Left ventricle myocardium superior (tissue), 1 donor: ENCODE data around the gene ABHD12B. TPM values are rescaled to one million over a fixed set of nuclear protein-coding genes. Genes with fewer than 3 reads are reported as not detected.

Experiments
- ATAC-seq: fragments of 200-7000 bp; cut with Tn5 transposase; one replicate; pipeline ENCODE4 v1.9.1; 2020; ENCODE audit warnings: mild to moderate bottlenecking, moderate library complexity
- DNase-seq: peaks from one replicate; pipeline ENCODE4 v3.0.0-alpha.2; 2020
- intact Hi-C: fragments of 100-400 bp; cut with micrococcal nuclease; formaldehyde crosslinking; loops from one replicate; pipeline ENCODE4 v1.11.0; 2022
- total RNA-seq: library from RNA; stranded (reverse); fragmentation: NEBNext Ultra II Directional; extraction: Animal tissue kit (Norgen Biotek cat#: 25700); gene quantifications from one replicate; pipeline ENCODE4 v1.2.1, GENCODE V29; 2021
- donor health status: DM: no; HTN: yes; CAD: no; lungs with severe emphysema.

Gene ABHD12B
- total RNA-seq, 1 donor from 2014 or later = not detected

DNA sequence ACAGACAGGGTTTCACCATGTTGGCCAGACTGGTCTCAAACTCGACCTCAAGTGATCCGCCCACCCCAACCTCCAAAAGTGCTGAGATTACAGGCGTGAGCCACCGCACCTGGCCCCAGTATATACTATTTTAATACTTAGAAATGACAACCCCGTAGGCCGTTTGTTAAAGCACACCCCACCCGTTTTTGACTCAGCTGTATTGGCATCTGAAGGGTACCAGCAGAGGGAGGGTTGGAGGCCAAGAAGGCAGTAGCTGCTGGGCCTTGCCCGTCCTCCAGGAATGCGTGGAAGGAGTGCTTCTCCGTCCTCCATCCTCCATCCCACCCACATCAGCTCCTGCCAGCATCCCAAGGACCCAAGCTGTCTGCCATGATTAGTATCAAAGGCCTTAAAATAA, 34.6 kb upstream of the ABHD12B start:
- intact Hi-C loops = no loop called here
- ATAC-seq = no peak
- no peak for DNase-seq

GRCh38 chr14:50837850-50838470, 33.9 kb upstream of the ABHD12B start:
- DNase-seq = no peak
- intact Hi-C loops = no loop called here
- no peak for ATAC-seq

DNA sequence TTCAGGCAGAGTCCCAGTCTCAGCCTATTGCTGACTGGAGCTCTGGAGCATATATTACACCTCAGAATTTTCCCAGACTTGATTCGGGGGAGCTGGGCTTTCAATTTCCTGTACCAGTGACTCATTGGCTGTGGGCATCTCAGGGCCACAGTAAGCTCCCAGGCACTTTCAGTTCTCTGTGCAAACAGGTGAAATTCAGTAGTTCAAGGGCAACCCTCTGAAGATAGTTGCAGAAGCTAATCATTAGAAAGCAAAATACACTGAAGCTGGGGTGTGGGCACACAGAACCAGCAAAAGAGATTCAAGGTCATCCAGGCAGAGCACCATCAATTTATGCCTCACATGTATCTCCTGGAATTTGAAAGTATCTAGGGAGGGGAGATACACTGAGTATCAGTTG, 32.8 kb upstream of the ABHD12B start:
- intact Hi-C loops = no loop called here
- no peak for DNase-seq
- no peak for ATAC-seq

DNA sequence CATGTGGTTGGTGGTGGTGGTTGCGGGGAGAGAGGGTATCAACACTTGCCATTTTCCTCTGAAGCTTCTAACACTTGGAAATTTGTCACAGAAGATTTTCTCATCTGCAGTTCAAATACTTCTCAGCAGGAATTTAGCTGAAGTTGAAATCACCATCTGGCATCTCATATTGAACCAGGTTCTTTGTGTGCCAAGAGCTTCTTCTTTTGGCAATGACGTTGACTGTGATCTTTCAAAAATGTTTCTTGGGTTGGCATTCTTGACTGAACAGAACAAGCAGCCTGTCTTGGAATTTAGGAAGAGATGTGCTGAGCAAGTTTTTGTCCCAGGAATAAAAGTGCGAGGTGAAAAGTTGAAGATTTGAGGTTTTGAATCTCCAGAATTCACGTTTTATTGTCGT, 32.2 kb upstream of the ABHD12B start:
- ATAC-seq = no peak
- intact Hi-C loops = no loop called here
- DNase-seq = no peak

DNA sequence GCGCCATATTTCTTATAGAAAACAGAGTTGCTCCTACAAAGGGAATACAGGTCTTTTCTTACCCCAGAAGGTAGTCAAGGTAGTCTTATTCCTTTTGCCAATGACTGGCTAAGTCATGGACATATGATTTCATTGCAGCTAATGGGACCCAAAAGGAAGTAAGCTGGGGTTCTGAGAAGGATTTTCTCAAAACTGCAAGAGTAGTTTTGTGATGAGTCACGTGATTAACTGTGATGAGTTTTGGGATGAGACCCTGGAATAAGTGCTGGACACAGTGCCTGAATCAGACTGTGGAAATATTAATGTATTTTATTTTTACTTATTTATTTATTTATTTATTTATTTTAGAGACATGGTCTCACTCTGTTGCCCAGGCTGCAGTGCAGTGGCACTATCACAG, 27.5 kb upstream of the ABHD12B start:
- DNase-seq (no peak), ATAC-seq (no peak)
- intact Hi-C loops = no loop called here

DNA sequence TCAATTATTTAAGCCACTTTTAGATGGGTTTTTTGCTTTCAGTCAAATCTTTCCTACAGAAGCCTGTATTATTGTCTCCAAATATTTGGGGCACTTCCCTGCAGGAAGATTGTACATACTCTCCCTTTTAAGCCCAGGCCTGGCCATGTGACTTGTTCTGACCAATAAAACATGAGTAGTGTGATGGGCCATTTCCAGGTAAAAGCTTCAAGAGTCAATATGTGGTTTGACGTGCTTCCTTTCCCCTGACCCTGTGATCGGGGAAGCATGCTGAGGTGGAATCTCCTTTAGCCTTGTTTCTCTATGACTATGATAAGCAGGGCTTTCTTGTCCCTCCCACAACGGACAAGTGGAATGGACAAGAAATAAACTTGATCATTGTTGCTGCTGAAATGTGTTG, 26.7 kb upstream of the ABHD12B start:
- ATAC-seq (no peak), DNase-seq (no peak)
- intact Hi-C loops = no loop called here

- DNase-seq (no peak), ATAC-seq (no peak)
- intact Hi-C loops = no loop called here
Observed at GRCh38 chr14:50846226-50846880, 25.5 kb upstream of the ABHD12B start.

DNA sequence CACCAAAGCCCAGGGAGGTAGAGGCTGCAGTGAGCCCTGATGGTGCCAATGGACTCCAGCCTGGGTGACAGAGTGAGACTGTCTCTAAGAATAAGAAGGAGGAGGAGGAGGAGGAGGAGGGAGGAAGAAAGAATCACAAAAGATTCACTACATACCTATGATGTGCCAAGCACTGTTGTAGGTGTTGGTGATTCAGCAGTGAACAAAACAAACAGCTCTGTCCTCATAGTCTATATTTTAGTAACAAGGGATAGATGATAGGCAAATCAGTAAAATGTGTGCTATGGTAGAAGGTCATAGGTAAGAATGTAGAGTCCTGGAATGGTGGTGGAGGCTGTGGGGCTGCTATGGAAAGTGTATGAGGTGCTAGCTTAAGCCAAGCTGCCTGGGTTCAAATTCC, 18.0 kb upstream of the ABHD12B start:
- intact Hi-C loops = no loop called here
- no peak for DNase-seq
- no peak for ATAC-seq

GRCh38 chr14:50854521-50854920, 17.3 kb upstream of the ABHD12B start:
- intact Hi-C loops = no loop called here
- ATAC-seq = no peak
- DNase-seq = no peak

- intact Hi-C loops = no loop called here
Observed at GRCh38 chr14:50855558-50855957, 16.3 kb upstream of the ABHD12B start.

GRCh38 chr14:50856660-50857059, 15.2 kb upstream of the ABHD12B start:
- intact Hi-C loops = no loop called here
- ATAC-seq (no peak), DNase-seq (no peak)

More at GRCh38 chr14:50855558-50855957, 16.3 kb upstream of the ABHD12B start:
- DNase-seq = no peak
- no peak for ATAC-seq

DNA sequence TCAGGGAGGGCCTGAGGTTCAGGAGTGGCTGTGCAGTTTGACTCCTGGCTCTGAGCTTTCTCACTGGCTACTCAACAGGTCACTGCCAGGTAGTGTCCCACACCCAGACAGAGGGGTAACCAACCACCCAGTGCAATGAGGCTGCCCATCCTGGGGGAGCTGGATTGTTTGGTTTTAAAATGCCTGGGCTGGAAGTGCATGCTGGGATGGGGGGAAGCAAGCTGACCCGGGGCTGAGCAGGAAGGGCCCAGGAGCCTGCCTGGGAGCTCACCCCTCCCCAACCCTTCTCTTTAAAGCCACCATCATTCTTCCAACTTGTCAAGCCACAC, 12.6 kb upstream of the ABHD12B start:
- DNase-seq (no peak), ATAC-seq (peak; percentile 11)
- intact Hi-C loops = no loop called here

GRCh38 chr14:50860478-50861086, 11.3 kb upstream of the ABHD12B start:
- intact Hi-C loops = loop anchor here (1.0 kb wide), 1 partner anchor 82 kb away; no protein-coding TSS in a partner anchor
- ATAC-seq = peak; percentile 86
- DNase-seq = peak; percentile 79

DNA sequence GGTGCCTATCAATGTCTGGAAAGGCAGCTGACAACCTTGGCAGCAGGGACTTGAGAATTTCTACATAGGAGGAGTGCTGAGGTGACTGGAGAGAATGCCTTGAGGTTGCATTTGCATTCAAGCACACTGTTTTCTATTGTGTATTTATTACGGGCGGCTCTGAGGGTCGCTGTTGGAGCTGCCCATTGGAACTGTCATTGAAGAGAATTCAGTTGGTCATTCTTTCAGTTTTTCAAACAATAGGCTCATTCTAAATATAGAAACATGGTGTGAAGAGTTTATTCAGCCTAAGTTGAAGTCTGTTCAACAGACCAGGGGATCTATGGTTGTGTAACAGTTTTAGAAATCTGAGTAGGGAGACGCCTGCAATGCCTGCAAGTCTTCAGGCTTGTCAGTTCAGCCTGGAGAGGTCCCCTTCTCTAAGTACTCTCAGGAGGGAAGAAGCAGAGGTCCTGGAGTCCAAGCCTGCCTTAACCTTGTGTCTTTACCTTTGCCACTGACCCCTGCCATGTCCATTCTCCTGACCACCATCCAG, 9.8 kb upstream of the ABHD12B start:
- DNase-seq = no peak
- intact Hi-C loops = no loop called here

GRCh38 chr14:50864237-50864636, 7.6 kb upstream of the ABHD12B start:
- DNase-seq = no peak
- ATAC-seq = no peak
- intact Hi-C loops = no loop called here

More for the DNA sequence above, 9.8 kb upstream of the ABHD12B start:
- ATAC-seq = no peak

GRCh38 chr14:50864946-50865345, 6.9 kb upstream of the ABHD12B start:
- intact Hi-C loops = no loop called here
- no peak for DNase-seq
- ATAC-seq = no peak

DNA sequence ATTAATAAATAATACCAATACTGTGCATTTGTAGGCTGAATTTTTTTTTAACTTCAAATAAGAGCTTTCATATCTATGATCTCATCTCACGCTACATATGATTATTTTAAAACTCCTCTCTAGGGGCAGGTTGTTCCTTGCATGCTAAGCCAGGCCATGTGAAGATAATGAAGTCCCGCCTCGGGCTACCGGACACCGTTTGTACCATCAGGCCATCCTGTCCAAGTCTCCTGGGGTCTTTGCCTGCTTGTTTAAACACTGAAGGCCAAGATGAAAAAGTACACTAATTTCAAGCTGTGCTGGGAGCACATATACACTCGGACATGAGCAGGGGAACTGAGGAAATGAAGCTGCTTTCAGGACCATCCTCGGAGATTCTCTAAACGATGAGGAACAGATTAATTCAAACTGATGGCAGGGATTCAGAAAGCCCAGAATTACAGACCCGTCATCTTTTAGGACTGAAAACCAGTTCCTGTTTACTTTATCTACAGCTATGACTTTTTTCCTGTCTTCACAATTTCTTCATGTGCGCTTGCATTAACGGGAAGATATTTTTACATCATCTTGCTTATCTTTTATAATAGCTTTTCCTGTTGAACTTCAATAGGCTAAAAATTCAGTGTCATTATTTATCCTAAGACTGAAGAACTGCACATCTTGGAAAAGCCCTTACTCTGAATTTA, 6.3 kb upstream of the ABHD12B start:
- ATAC-seq (no peak), DNase-seq (no peak)
- intact Hi-C loops = no loop called here

- intact Hi-C loops = no loop called here
- no peak for ATAC-seq
- DNase-seq = no peak
Observed at GRCh38 chr14:50871228-50871627, 625 bp upstream of the ABHD12B start.

DNA sequence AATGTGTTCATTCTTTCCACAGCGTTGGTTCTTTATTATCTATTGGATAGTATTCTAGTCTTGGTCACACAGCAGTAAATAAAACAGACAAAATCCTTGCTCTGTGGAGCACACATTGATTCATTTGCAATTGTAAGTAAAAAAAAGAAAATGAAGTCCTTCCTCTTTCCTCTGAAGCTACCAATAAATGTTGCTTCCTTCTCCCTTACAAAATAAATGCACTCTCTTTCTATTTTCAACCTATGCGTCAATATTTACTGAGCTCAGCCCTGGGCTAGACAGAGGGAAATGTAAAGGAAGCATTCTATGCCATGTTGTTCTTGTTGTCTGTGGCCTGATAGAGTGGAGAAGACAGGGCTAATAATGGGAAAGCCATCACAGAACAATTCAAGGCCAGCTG, 2.9 kb downstream of the ABHD12B start:
- DNase-seq (no peak), ATAC-seq (no peak)
- intact Hi-C loops = no loop called here
